IPS-NIHi7 (cell line): ENCODE data around the gene SLC40A1.

Source experiments
- DNase-seq: peaks from one replicate; pipeline ENCODE4 v3.0.0; 2012; ENCODE audit warnings: mixed read lengths; ENCODE audit errors: extremely low spot score

Gene SLC40A1

GRCh38 chr2:189599245-189599644 lies 18.7 kb upstream of the SLC40A1 start:
- no peak for DNase-seq

- DNase-seq, result no peak
Observed at GRCh38 chr2:189595417-189595816, 14.8 kb upstream of the SLC40A1 start.

GRCh38 chr2:189594305-189594704 lies 13.7 kb upstream of the SLC40A1 start:
- no peak for DNase-seq

- no peak for DNase-seq
Observed at GRCh38 chr2:189593115-189593514, 12.5 kb upstream of the SLC40A1 start.

GRCh38 chr2:189592353-189592984 lies 11.9 kb upstream of the SLC40A1 start:
- DNase-seq, result no peak

GRCh38 chr2:189587780-189588179 lies 7.2 kb upstream of the SLC40A1 start:
- no peak for DNase-seq

- no peak for DNase-seq
Observed at GRCh38 chr2:189585226-189585756, 4.7 kb upstream of the SLC40A1 start.

- DNase-seq, result no peak
Observed at GRCh38 chr2:189584686-189585085, 4.1 kb upstream of the SLC40A1 start.

GRCh38 chr2:189583227-189584198 lies 2.9 kb upstream of the SLC40A1 start:
- DNase-seq, result no peak

GRCh38 chr2:189582809-189583192 lies 2.2 kb upstream of the SLC40A1 start:
- no peak for DNase-seq

- DNase-seq, result no peak
Observed at GRCh38 chr2:189582140-189582808, 1.7 kb upstream of the SLC40A1 start.

- peak; percentile 66 for DNase-seq
Observed at GRCh38 chr2:189581354-189582139, 961 bp upstream of the SLC40A1 start.

GRCh38 chr2:189580241-189580651 lies 340 bp downstream of the SLC40A1 start:
- DNase-seq, result peak; percentile 53

GRCh38 chr2:189579585-189580186 lies 900 bp downstream of the SLC40A1 start:
- DNase-seq, result no peak

GRCh38 chr2:189578272-189578950 lies 2.2 kb downstream of the SLC40A1 start:
- DNase-seq, result no peak

- no peak for DNase-seq
Observed at GRCh38 chr2:189577121-189577520, 3.5 kb downstream of the SLC40A1 start.

- no peak for DNase-seq
Observed at GRCh38 chr2:189576396-189576795, 4.2 kb downstream of the SLC40A1 start.

- DNase-seq, result no peak
Observed at GRCh38 chr2:189574793-189575475, 5.7 kb downstream of the SLC40A1 start.

- DNase-seq, result no peak
Observed at GRCh38 chr2:189570570-189571031, 10.0 kb downstream of the SLC40A1 start.
